Liver (tissue), 9 donors: Measurements from ENCODE around the gene CUX1. TPM values are rescaled to one million over a fixed set of nuclear protein-coding genes. Genes with fewer than 3 reads are reported as not detected.
"Not testable (repeated sequence)": the region's sequence is repeated elsewhere in the genome, so short reads cannot be mapped to it uniquely, and the experiment has no call there.

ENCODE experiments used
- DNase-seq: peaks from one replicate; pipeline ENCODE4 v3.0.0-alpha.2; 2017; ENCODE audit warnings: low spot score
- H3K27ac ChIP-seq, 2 donors: one replicate each; pipeline ENCODE4 v1.7.0; 2013; ENCODE audit warnings: inconsistent platforms in 2 of 2, low read length in 2 of 2, control low read depth in 1 of 2, low read depth in 1 of 2, mild to moderate bottlenecking in 1 of 2
- H3K27me3 ChIP-seq, 4 donors: one replicate each; pipeline versions ENCODE4 v1.6.1 to v1.7.0; 2013; ENCODE audit warnings: low read length in 3 of 4, inconsistent platforms in 1 of 4, mild to moderate bottlenecking in 1 of 4, moderate library complexity in 1 of 4; ENCODE audit not compliant: control insufficient read depth in 4 of 4, insufficient read depth in 4 of 4
- H3K36me3 ChIP-seq, 4 donors: one replicate each; pipeline versions ENCODE4 v1.6.1 to v1.7.0; 2013; ENCODE audit warnings: low read length in 3 of 4, mild to moderate bottlenecking in 3 of 4, low read depth in 1 of 4, moderate library complexity in 1 of 4; ENCODE audit not compliant: control insufficient read depth in 4 of 4, insufficient read depth in 3 of 4
- H3K4me1 ChIP-seq, 4 donors: one replicate each; pipeline versions ENCODE4 v1.6.1 to v1.7.0; 2013; ENCODE audit warnings: low read length in 3 of 4, mild to moderate bottlenecking in 3 of 4, moderate library complexity in 1 of 4; ENCODE audit not compliant: control insufficient read depth in 4 of 4, insufficient read depth in 4 of 4
- H3K4me3 ChIP-seq, 3 donors: one replicate each; pipeline versions ENCODE4 v1.6.1 to v1.7.0; 2013; ENCODE audit warnings: low read length in 3 of 3, control low read depth in 1 of 3, low read depth in 1 of 3, mild to moderate bottlenecking in 1 of 3
- H3K9ac ChIP-seq, 2 donors: one replicate each; pipeline ENCODE4 v1.7.0; 2013; ENCODE audit warnings: low read length in 2 of 2, mild to moderate bottlenecking in 2 of 2, moderate library complexity in 2 of 2, control low read depth in 1 of 2, low read depth in 1 of 2
- H3K9me3 ChIP-seq, 4 donors: one replicate each; pipeline versions ENCODE4 v1.6.1 to v1.7.0; 2013; ENCODE audit warnings: low read length in 3 of 4; ENCODE audit not compliant: control insufficient read depth in 4 of 4
- EGR1 ChIP-seq, 2 donors: IDR thresholded peaks; 2 replicates each; pipeline ENCODE4 v1.6.1; 2016 to 2018; ENCODE audit warnings: antibody characterized with exemption in 2 of 2, low read depth in 2 of 2
- FOXA1 ChIP-seq: IDR thresholded peaks from 2 replicates; pipeline ENCODE4 v1.6.1; 2016; ENCODE audit warnings: antibody characterized with exemption
- FOXA2 ChIP-seq: IDR thresholded peaks from 2 replicates; pipeline ENCODE4 v1.6.1; 2016; ENCODE audit warnings: antibody characterized with exemption
- GABPA ChIP-seq, 2 donors: IDR thresholded peaks in 1 of 2; conservative IDR thresholded peaks in 1 of 2; 2 replicates each; pipeline ENCODE4 v1.6.1; 2016; ENCODE audit warnings: antibody characterized with exemption in 2 of 2, mild to moderate bottlenecking in 1 of 2, moderate library complexity in 1 of 2
- HNF4A ChIP-seq, 2 donors: conservative IDR thresholded peaks; 2 replicates each; pipeline ENCODE4 v1.6.1; 2016; ENCODE audit warnings: antibody characterized with exemption in 2 of 2, mild to moderate bottlenecking in 2 of 2
- HNF4G ChIP-seq: IDR thresholded peaks from 2 replicates; pipeline ENCODE4 v1.6.1; 2016; ENCODE audit warnings: antibody characterized with exemption
- JUND ChIP-seq, 2 donors: IDR thresholded peaks; 2 replicates each; pipeline ENCODE4 v1.6.1; 2016; ENCODE audit warnings: antibody characterized with exemption in 2 of 2
- NR2F2 ChIP-seq: IDR thresholded peaks from 2 replicates; pipeline ENCODE4 v1.6.1; 2016; ENCODE audit warnings: antibody characterized with exemption
- RAD21 ChIP-seq, 2 donors: IDR thresholded peaks; 2 replicates each; pipeline ENCODE4 v1.6.1; 2016; ENCODE audit warnings: antibody characterized with exemption in 2 of 2, mild to moderate bottlenecking in 2 of 2
- SP1 ChIP-seq: IDR thresholded peaks from 2 replicates; pipeline ENCODE4 v1.6.1; 2018; ENCODE audit warnings: antibody characterized with exemption, mild to moderate bottlenecking
- TAF1 ChIP-seq: conservative IDR thresholded peaks from 2 replicates; pipeline ENCODE4 v1.6.1; 2016; ENCODE audit warnings: antibody characterized with exemption, mild to moderate bottlenecking
- YY1 ChIP-seq: IDR thresholded peaks from 2 replicates; pipeline ENCODE4 v1.6.1; 2016; ENCODE audit warnings: antibody characterized with exemption, mild to moderate bottlenecking
- WGBS: extraction: QIAGEN DNeasy Blood & Tissue Kit; methylation state at CpG from one replicate; pipeline ENCODE4 v1.1.7; 2013; 5-methylcytosine and 5-hydroxymethylcytosine counted together
- polyA plus RNA-seq, 2 donors: library from polyadenylated mRNA; stranded (reverse) in 1 of 2; unstranded in 1 of 2; fragments of 200-250 nt in 1 of 2; fragments of >200 nt in 1 of 2; fragmentation: Nextera tagmentation in 1 of 2; extraction: Ambion mirVana in 1 of 2; gene quantifications; one replicate each; pipeline versions ENCODE4 v1.2.1 to v1.2.3, GENCODE V29; 2013 to 2015
- total RNA-seq, 2 donors: library from RNA; depleted of rRNA; stranded (reverse); fragments of >200 nt; gene quantifications; one replicate each; pipeline ENCODE4 v1.2.3, GENCODE V29; 2014
- TF ChIP-seq, protein P1 (sequence below): fragments of 150-350 bp; IDR thresholded peaks from 2 replicates; pipeline ENCODE4 v1.5.1; 2017; ENCODE audit warnings: improper control_type of control experiment, low read depth, low read length; ENCODE audit not compliant: missing input control
- TF ChIP-seq, protein P2 (sequence below): IDR thresholded peaks from 2 replicates; pipeline ENCODE4 v1.6.1; 2016; ENCODE audit warnings: antibody characterized with exemption
- TF ChIP-seq, protein P3 (sequence below): IDR thresholded peaks from 2 replicates; pipeline ENCODE4 v1.6.1; 2016; ENCODE audit warnings: antibody characterized with exemption, mild to moderate bottlenecking
- TF ChIP-seq, protein P4 (sequence below): IDR thresholded peaks from 2 replicates; pipeline ENCODE4 v1.6.1; 2016; ENCODE audit warnings: antibody characterized with exemption
- TF ChIP-seq, protein P5 (sequence below): IDR thresholded peaks from 2 replicates; pipeline ENCODE4 v1.6.1; 2016; ENCODE audit warnings: antibody characterized with exemption
- donor health status: healthy.
- donor health status: healthy.
- donor health status: healthy.
- donor health status: healthy.
- donor health status: healthy.

CUX1 gene
- total and polyA plus RNA-seq, 4 donors = 18.6 to 40.6 (median 21.4) TPM

DNA sequence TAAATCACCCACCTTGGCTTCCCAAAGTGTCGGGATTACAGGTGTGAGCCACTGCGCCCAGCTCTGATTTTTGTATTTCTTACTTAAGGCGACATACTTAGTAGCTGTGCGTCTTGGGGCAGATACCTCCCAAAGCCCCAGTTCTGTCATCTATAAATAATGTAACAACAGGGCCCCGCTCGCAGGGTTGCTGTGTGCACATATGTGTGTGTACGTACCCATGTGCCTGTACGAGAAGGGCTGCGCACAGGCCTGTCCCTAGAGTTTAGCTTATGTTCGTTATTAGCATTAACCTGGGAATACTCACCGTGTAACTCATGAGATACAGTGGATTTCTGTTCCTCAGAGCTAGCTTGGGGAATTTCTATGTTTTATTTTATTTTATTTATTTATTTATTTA is 103.6 kb downstream of the CUX1 start:
- Histone ChIP-seq H3K4me1 (no peaks in the 10 kb centered on the region), H3K9me3 (no peaks in the 10 kb centered on the region), H3K4me3 (no peak overlapping the region), H3K36me3 (peaks cover 0 to 12% (median 6%) of the 10 kb centered on the region in 4 donors), H3K27ac (no peak overlapping the region), H3K9ac (no peak overlapping the region), H3K27me3 (no peaks in the 10 kb centered on the region)
- DNase-seq = no peak
- TF ChIP-seq HNF4A (conservative IDR thresholded peaks at IDR 0.05) = no peak
- WGBS = 97% methylated on average over 11 of the region's 11 CpGs

DNA sequence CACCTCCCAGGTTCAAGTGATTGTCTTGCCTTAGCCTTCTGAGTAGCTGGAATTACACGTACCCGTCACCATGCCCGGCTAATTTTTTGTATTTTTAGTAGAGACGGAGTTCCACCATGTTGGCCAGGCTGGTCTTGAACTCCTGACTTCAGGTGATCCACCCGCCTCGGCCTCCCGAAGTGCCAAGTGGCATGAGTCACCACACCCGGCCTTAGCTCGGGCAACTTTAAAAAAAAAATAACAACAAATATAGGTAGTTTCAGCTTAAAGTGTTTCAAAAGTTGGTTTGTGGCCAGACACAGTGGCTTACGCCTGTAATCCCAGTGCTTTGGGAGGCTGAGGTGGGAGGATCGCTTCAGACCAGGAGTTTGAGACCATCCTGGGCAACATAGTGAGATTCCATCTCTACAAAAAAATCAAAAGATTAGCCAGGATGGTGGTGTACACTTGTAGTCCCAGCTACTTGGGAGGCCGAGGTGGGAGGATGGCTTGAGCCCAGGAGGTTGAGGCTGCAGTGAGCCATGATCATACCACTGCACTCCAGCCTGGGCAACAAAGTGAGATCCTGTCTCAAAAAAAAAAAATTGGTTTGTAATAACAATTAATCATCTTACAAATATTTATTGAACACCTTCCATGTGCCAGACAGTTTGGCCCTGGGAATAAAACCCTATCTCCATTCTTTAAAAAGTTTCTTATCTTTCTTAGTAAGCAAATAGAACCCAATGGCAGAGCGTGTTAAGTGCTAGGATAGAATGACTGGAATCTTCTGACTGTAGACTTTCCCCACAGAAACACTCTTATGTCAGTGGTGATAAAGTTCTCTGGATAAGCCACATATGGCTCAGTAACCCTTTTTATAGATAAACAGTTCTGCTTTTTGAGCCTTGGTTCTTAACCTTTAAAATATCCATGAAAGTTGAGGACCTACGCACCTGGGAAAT is 104.4 kb downstream of the CUX1 start:
- H3K36me3 ChIP-seq = peaks cover 0 to 11% (median 4%) of the 10 kb centered on the region in 4 donors
- H3K9ac ChIP-seq, H3K27me3 ChIP-seq, DNase-seq, H3K4me3 ChIP-seq, H3K4me1 ChIP-seq, H3K27ac ChIP-seq, H3K9me3 ChIP-seq: not testable (repeated sequence)
- 93% methylated on average over 14 of the region's 14 CpGs for WGBS

DNA sequence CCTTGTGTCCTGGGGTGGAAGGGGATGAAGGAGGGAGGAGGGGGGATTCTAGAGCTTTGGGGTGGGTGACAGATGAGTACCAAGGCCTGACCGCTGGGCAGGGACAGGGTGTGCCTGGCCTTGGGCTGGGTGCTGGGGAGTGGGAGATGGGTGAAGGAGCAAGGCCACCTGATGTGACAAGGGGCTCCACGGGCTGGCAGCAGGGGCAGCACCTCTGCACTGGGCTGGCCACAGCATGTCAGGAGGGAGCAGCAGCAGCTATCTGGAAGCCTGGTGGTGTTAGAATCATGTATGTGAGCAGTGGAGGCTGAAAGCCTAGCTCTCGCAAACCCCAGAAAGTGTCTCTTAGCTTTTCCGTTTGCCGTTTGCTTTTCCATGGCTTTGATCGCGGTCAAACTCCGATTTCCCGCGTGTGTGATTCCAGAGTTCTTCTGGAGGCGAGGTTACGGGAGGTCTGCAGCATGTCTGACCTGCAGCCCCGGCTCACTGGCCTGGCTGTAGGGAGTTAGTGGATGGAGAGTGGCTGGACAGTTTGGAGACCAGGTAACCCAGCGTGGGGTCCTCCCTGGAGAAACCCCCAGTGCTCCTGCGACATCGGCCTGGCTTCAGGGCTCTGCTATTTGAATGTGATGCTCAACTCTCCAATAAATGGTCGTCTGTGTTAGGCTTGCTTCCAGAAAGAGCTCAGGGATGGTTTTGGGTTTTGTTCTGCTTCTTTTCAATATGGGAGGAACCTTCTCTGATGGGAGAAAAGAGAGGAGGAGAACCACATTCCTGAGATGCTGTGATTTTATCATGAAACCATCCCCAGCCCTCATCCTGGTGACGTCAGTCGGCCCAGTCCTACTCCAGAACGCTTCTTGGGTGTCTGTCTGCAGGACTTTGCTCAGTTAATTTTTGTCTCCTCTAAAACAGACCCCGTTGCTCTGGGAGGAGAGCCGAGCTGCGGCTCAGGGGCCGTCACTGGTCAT is 105.5 kb downstream of the CUX1 start:
- Histone ChIP-seq H3K27me3 (no peaks in the 10 kb centered on the region), H3K4me3 (no peak overlapping the region), H3K9ac (no peak overlapping the region), H3K36me3 (peaks cover 0 to 8% (median 1%) of the 10 kb centered on the region in 4 donors), H3K4me1 (peaks cover 0 to 7% (median 3%) of the 10 kb centered on the region in 4 donors), H3K9me3 (no peaks in the 10 kb centered on the region), H3K27ac (no peak overlapping the region)
- no peak for DNase-seq
- TF ChIP-seq EGR1 (IDR thresholded peaks at IDR 0.05; ENCODE audit: low read depth in 2 of 2) = no peak
- TF ChIP-seq YY1 = no peak
- TF ChIP-seq FOXA2 = no peak
- TF ChIP-seq SP1 = no peak
- TF ChIP-seq HNF4G = no peak
- no peak for TF ChIP-seq TAF1
- TF ChIP-seq GABPA (IDR thresholded peaks at IDR 0.05 in 1 of 2, conservative IDR thresholded peaks at IDR 0.05 in 1 of 2) = no peak
- TF ChIP-seq, protein P1, sequence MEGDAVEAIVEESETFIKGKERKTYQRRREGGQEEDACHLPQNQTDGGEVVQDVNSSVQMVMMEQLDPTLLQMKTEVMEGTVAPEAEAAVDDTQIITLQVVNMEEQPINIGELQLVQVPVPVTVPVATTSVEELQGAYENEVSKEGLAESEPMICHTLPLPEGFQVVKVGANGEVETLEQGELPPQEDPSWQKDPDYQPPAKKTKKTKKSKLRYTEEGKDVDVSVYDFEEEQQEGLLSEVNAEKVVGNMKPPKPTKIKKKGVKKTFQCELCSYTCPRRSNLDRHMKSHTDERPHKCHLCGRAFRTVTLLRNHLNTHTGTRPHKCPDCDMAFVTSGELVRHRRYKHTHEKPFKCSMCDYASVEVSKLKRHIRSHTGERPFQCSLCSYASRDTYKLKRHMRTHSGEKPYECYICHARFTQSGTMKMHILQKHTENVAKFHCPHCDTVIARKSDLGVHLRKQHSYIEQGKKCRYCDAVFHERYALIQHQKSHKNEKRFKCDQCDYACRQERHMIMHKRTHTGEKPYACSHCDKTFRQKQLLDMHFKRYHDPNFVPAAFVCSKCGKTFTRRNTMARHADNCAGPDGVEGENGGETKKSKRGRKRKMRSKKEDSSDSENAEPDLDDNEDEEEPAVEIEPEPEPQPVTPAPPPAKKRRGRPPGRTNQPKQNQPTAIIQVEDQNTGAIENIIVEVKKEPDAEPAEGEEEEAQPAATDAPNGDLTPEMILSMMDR = no peak
- TF ChIP-seq, protein P2, sequence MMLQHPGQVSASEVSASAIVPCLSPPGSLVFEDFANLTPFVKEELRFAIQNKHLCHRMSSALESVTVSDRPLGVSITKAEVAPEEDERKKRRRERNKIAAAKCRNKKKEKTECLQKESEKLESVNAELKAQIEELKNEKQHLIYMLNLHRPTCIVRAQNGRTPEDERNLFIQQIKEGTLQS = no peak
- TF ChIP-seq NR2F2 = no peak
- TF ChIP-seq FOXA1 = no peak
- TF ChIP-seq, protein P3, sequence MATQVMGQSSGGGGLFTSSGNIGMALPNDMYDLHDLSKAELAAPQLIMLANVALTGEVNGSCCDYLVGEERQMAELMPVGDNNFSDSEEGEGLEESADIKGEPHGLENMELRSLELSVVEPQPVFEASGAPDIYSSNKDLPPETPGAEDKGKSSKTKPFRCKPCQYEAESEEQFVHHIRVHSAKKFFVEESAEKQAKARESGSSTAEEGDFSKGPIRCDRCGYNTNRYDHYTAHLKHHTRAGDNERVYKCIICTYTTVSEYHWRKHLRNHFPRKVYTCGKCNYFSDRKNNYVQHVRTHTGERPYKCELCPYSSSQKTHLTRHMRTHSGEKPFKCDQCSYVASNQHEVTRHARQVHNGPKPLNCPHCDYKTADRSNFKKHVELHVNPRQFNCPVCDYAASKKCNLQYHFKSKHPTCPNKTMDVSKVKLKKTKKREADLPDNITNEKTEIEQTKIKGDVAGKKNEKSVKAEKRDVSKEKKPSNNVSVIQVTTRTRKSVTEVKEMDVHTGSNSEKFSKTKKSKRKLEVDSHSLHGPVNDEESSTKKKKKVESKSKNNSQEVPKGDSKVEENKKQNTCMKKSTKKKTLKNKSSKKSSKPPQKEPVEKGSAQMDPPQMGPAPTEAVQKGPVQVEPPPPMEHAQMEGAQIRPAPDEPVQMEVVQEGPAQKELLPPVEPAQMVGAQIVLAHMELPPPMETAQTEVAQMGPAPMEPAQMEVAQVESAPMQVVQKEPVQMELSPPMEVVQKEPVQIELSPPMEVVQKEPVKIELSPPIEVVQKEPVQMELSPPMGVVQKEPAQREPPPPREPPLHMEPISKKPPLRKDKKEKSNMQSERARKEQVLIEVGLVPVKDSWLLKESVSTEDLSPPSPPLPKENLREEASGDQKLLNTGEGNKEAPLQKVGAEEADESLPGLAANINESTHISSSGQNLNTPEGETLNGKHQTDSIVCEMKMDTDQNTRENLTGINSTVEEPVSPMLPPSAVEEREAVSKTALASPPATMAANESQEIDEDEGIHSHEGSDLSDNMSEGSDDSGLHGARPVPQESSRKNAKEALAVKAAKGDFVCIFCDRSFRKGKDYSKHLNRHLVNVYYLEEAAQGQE = no peak
- TF ChIP-seq, protein P4, sequence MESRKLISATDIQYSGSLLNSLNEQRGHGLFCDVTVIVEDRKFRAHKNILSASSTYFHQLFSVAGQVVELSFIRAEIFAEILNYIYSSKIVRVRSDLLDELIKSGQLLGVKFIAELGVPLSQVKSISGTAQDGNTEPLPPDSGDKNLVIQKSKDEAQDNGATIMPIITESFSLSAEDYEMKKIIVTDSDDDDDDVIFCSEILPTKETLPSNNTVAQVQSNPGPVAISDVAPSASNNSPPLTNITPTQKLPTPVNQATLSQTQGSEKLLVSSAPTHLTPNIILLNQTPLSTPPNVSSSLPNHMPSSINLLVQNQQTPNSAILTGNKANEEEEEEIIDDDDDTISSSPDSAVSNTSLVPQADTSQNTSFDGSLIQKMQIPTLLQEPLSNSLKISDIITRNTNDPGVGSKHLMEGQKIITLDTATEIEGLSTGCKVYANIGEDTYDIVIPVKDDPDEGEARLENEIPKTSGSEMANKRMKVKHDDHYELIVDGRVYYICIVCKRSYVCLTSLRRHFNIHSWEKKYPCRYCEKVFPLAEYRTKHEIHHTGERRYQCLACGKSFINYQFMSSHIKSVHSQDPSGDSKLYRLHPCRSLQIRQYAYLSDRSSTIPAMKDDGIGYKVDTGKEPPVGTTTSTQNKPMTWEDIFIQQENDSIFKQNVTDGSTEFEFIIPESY = no peak
- TF ChIP-seq, protein P5, sequence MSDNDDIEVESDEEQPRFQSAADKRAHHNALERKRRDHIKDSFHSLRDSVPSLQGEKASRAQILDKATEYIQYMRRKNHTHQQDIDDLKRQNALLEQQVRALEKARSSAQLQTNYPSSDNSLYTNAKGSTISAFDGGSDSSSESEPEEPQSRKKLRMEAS = no peak
- no peak for TF ChIP-seq JUND (IDR thresholded peaks at IDR 0.05)
- TF ChIP-seq HNF4A (conservative IDR thresholded peaks at IDR 0.05) = no peak
- TF ChIP-seq RAD21 (IDR thresholded peaks at IDR 0.05) = no peak
- WGBS = 93% methylated on average over 24 of the region's 24 CpGs
